ENCODE results near the gene MIDN.

MIDN gene

DNA sequence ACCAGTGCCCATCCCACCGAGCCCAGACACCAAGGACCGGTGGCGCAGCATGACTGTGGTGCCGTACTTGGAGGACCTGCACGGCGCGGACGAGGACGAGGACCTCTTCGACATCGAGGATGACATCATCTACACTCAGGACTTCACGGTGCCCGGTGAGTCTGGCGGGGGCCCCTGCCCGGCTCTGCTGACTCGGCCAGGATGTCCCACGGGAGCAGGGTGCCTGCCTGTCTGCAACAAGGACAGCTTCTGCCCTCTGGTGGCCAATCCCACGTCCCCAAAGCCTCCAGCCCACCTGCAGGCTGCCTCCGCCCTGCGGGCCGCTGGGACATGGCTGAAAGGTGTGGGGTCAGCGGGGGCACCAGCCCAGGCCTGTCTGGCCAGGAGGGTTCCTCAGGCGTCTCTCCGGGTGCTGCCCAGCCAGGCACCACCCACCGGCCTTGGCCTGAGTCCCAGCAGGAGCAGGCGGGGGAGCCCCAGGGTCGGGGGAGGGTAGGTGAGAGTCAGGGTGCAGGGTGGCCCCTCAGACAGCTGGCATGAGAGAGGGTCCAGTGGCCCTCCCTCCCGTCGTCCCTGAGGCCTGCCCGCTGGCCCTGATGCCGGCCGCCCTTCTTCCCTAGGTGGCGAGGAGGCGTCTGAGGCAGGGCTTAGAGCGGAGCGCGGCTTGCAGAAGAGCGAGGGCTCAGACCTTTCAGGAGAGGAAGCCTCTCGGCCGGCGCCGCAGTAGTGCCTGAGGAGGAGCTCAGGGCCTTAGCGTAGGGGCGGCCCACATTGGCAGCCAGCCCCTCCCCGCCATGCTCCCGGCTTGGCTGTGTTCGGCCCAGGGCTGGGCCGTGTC lies 25.1 kb upstream of the MIDN start (continued):
- peak; percentile 44 for TF ChIP-seq ZNF654 (tag by site-specific recombination; IDR thresholded peaks at IDR 0.05; ENCODE audit: low read depth)
- no peak for TF ChIP-seq ZNF169 (tag by site-specific recombination; IDR thresholded peaks at IDR 0.05)
- TF ChIP-seq ZNF600 (tag by site-specific recombination; IDR thresholded peaks at IDR 0.05), result peak; percentile 95
- TF ChIP-seq, protein P1, sequence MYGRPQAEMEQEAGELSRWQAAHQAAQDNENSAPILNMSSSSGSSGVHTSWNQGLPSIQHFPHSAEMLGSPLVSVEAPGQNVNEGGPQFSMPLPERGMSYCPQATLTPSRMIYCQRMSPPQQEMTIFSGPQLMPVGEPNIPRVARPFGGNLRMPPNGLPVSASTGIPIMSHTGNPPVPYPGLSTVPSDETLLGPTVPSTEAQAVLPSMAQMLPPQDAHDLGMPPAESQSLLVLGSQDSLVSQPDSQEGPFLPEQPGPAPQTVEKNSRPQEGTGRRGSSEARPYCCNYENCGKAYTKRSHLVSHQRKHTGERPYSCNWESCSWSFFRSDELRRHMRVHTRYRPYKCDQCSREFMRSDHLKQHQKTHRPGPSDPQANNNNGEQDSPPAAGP (tag by site-specific recombination; IDR thresholded peaks at IDR 0.05), result peak; percentile 71
- 0 out of 2 replicates have a peak, but pooled peaks have one; percentile 16 for TF ChIP-seq ZSCAN23 (tag by site-specific recombination; IDR thresholded peaks at IDR 0.05)
- TF ChIP-seq ZNF133 (tag by site-specific recombination; IDR thresholded peaks at IDR 0.05), result no peak
- peak; percentile 64 for TF ChIP-seq ZBTB48 (tag by site-specific recombination; IDR thresholded peaks at IDR 0.05)
- TF ChIP-seq, protein P2, sequence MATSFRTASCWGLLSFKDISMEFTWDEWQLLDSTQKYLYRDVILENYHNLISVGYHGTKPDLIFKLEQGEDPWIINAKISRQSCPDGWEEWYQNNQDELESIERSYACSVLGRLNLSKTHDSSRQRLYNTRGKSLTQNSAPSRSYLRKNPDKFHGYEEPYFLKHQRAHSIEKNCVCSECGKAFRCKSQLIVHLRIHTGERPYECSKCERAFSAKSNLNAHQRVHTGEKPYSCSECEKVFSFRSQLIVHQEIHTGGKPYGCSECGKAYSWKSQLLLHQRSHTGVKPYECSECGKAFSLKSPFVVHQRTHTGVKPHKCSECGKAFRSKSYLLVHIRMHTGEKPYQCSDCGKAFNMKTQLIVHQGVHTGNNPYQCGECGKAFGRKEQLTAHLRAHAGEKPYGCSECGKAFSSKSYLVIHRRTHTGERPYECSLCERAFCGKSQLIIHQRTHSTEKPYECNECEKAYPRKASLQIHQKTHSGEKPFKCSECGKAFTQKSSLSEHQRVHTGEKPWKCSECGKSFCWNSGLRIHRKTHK (tag by site-specific recombination; IDR thresholded peaks at IDR 0.05), result no peak
- TF ChIP-seq ZNF121 (tag by site-specific recombination; IDR thresholded peaks at IDR 0.05), result no peak
- 0 out of 2 replicates have a peak, but pooled peaks have one; percentile 12 for TF ChIP-seq WT1 (tag by site-specific recombination; IDR thresholded peaks at IDR 0.05)
- TF ChIP-seq, protein P3, sequence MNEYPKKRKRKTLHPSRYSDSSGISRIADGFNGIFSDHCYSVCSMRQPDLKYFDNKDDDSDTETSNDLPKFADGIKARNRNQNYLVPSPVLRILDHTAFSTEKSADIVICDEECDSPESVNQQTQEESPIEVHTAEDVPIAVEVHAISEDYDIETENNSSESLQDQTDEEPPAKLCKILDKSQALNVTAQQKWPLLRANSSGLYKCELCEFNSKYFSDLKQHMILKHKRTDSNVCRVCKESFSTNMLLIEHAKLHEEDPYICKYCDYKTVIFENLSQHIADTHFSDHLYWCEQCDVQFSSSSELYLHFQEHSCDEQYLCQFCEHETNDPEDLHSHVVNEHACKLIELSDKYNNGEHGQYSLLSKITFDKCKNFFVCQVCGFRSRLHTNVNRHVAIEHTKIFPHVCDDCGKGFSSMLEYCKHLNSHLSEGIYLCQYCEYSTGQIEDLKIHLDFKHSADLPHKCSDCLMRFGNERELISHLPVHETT (tag by site-specific recombination; IDR thresholded peaks at IDR 0.05), result peak; percentile 73; the same call in 1 of the 2 replicates
- TF ChIP-seq ZFP3 (tag by site-specific recombination; IDR thresholded peaks at IDR 0.05; ENCODE audit: low read depth), result no peak
- peak; percentile 32; the same call in 1 of the 2 replicates for TF ChIP-seq ZBTB7A (tag by site-specific recombination; IDR thresholded peaks at IDR 0.05; ENCODE audit: low read depth)
- no peak for TF ChIP-seq ZNF292 (tag by site-specific recombination; IDR thresholded peaks at IDR 0.05; ENCODE audit: borderline replicate concordance, low read depth)
- no peak for TF ChIP-seq ZNF426 (tag by site-specific recombination; IDR thresholded peaks at IDR 0.05)
- TF ChIP-seq, protein P4, sequence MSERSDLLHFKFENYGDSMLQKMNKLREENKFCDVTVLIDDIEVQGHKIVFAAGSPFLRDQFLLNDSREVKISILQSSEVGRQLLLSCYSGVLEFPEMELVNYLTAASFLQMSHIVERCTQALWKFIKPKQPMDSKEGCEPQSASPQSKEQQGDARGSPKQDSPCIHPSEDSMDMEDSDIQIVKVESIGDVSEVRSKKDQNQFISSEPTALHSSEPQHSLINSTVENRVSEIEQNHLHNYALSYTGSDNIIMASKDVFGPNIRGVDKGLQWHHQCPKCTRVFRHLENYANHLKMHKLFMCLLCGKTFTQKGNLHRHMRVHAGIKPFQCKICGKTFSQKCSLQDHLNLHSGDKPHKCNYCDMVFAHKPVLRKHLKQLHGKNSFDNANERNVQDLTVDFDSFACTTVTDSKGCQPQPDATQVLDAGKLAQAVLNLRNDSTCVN (tag by site-specific recombination; optimal IDR thresholded peaks at IDR 0.05), result no peak
- TF ChIP-seq KLF9 (tag by site-specific recombination; IDR thresholded peaks at IDR 0.05; ENCODE audit: low read depth), result no peak
- no peak for TF ChIP-seq ZNF626 (tag by site-specific recombination; IDR thresholded peaks at IDR 0.05)
- peak; percentile 58; the same call in 1 of the 2 replicates for TF ChIP-seq ZBTB20 (tag by site-specific recombination; IDR thresholded peaks at IDR 0.05)
- peak; percentile 58 for TF ChIP-seq ZIC2 (tag by site-specific recombination; IDR thresholded peaks at IDR 0.05)
- no peak for TF ChIP-seq ZNF561 (tag by site-specific recombination; IDR thresholded peaks at IDR 0.05; ENCODE audit: borderline replicate concordance)
- peak; percentile 60 for TF ChIP-seq ZBTB21 (tag by site-specific recombination; IDR thresholded peaks at IDR 0.05)
- TF ChIP-seq ZEB2 (tag by site-specific recombination; IDR thresholded peaks at IDR 0.05), result peak; percentile 81
